Stimulated activated CD8-positive, alpha-beta memory T cell treated with anti-CD3 and anti-CD28 coated beads, Interleukin-2, amount 100 ng/mL, for 48 hours (primary cell): ENCODE results near the gene IL23A.

Experiments
- DNase-seq, 2 donors: peaks; one replicate each; pipeline ENCODE4 v3.0.0-alpha.2; 2020; ENCODE audit warnings: low read depth in 2 of 2

Gene IL23A

DNA sequence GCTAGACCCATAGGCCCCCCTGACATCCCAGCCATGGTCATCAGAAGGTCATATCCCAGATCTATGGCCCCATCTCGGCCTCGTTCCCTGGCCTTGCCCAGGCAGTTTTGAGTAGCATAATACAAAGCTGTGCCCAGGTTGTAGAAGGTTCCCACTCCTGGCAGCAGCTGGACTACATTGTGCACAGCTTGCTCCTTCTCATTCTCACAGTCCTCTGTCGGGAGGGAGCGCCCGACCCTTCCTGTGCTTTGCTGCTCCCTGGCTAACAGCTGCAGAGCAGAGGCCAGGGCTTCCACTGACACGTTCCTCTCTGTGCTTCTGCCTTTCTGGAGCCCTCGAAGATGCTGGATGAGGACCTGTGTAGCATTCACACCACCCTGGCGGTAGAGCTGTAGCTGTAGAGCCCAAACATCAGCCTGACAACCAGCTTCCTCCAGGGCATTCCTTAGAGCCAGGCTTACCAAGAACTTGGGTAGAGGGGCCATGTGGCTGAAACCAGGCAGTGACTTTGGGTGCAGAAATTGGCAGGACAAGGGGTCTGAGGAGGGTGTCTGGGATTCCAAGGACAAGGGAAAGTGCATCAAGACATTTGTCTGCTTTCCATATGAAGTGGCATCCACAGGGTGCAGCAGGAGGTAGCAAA lies 22.9 kb downstream of the IL23A start:
- DNase-seq = no peak

DNA sequence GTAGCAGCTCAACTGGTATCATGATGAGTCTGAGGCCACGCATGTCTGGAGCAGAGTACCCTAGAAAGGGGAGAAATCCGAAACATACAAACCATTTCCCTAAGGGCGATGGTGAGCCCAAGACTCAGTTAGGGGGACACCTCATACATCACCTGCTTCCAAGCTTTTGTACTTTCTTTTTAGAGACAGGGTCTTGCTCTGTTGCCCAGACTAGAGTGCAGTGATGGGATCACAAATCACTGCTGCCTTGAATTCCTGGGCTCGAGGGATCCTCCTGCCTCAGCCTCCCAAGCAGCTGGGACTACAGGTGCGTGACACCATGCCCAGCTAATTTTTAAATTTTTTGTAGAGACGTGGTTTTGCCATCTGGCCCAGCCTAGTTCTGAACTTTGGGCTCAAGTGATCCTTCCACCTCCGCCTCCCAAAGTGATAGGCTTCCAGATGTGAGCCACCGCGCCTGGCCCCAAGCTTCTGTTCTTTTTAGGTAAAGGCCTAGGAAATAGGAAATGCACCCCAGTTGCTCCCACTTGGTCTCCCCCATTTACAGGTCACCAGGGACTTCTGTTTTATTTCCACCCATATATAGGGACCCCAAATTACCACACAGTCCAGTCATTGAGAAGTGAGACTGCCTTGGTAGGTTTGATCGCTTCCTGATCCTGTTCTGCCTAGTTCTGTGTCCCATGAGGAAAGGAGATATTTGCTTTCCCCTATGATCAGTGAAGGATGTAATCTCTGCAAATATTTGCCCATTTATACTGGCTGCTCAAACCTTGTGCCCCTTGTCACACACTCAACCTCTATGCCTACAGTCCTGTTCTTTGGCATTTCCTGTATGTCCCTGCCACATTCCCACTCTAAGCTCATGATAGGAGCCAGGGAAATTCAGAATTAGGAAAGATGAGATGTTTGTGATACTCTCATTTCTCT lies 23.7 kb downstream of the IL23A start, which contains the start of gene APOF:
Gene APOF (minus strand): TSS at position 728 of the 930 bp plus-strand sequence. CDS start 112 bp downstream, at position 616.
- DNase-seq = no peak

DNA sequence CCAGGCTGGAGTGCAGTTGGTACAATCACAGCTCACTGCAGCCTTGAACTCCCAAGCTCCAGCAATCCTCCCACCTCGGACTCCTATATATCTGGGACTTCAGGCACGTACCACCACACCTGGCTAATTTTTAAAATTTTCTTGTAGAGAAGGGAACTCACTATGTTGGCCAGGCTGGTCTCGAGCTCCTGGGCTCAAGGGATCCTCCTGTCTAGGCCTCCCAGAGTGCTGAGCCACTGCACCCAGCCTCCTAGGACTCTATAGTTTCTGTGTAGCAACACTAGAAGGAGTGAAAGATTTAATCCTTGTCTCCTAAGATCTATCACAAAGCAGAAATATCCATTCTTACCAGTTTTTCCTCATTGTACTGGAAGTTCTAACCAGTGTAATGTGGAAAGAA lies 28.3 kb downstream of the IL23A start:
- no peak for DNase-seq

DNA sequence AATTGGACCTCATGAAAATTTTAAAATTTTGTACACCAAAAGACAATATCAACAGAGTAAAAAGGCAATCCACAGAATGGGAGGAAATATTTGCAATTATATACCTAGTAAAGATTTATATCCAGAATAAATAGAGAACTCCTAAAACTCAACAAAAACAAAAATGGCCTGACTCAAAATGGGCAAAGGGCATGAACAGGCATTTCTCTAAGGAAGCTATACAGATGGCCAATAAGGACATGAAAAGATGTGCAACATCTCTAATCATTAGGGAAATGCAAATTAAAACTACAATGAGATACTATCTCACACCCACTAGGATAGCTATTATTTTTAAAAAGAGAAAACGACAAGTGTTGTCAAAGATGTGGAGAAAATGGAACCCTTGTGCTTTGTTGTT lies 34.8 kb downstream of the IL23A start:
- DNase-seq = no peak

DNA sequence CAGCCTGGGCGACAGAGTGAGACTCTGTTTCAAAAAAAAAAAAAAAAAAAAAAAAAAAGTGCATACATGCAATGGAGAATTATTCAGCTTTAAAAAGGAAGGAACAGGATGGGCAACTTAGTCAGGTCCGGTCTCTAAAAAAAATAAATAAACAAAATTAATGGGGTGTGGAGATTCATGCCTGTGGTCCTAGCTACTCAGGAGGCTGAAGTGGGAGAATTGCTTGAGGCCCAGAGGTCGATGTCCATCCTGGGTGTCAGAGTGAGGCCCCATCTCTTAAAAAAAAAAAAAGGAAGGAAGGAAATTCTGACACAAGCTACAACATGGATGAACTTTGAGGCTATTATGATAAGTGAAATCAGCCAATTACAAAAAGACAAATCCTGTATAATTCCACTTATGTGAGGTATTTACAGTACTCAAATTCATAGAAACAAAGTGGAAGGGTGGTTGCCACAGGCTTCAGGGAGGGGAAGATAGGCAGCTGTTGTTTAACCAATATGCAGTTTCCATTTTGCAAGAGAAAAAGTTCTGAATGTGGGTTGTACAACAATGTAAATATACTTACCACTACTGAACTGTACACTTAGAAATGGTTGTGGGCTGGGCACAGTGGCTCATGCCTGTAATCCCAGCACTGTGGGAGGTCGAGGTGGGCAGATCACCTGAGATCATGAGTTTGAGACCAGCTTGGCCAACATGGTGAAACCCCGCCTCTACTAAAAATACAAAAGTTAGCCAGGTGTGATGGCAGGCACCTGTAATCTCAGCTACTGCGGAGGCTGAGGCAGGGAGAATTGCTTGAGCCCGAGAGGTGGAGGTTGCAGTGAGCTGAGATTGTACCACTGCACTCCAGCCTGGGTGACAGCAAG lies 36.3 kb downstream of the IL23A start:
- no peak for DNase-seq

GRCh38 chr12:56375598-56376434 lies 37.1 kb downstream of the IL23A start:
- no peak for DNase-seq

- DNase-seq = no peak
These were observed 38.8 kb downstream of the IL23A start for GRCh38 chr12:56377310-56377988.

DNA sequence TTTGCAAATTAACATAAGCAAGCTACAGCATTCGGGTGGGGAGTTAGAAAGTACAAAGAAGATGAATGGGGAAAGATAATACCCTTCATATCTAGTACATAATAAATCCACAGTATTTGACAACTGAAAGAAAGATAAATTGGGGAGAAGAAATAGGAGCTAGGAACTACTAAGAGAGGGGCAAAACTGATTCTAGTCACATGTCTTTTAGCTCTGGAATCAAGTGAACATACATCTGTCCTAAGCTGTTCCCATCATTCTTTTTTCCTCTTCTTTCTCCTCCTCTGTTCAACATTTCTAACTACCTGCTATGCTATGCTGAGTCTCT lies 39.3 kb downstream of the IL23A start:
- DNase-seq = no peak

- DNase-seq = no peak
These were observed 43.9 kb downstream of the IL23A start for GRCh38 chr12:56382611-56383010.

- DNase-seq = no peak
These were observed 47.2 kb downstream of the IL23A start for GRCh38 chr12:56385873-56386272.

DNA sequence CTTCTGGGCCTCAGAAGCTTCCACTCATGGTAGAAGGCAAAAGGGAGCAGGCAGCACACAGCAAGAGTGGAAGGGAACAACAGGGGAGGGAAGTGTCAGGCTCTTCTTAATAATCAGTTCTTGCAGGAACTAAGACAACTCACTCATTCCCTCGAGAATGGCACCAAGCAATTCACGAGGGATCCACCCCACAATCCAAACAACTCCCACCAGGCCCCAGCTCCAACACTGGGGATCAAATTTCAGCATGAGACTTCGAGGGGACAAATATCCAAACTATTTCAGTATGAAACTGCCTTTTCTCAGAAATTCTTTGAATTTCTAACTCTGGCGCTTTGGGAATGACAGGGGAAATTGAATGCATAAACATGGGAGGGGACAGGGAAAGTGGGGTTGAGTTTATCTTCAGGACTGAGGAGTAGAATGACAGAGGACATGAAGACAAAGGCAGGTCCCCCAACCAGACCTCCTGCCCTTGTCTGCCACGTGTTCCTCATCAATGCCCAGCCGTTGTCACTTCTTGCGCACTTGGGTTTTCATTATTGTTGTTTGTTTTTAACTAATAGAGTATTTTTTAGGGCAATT lies 48.6 kb downstream of the IL23A start:
- DNase-seq = no peak

DNA sequence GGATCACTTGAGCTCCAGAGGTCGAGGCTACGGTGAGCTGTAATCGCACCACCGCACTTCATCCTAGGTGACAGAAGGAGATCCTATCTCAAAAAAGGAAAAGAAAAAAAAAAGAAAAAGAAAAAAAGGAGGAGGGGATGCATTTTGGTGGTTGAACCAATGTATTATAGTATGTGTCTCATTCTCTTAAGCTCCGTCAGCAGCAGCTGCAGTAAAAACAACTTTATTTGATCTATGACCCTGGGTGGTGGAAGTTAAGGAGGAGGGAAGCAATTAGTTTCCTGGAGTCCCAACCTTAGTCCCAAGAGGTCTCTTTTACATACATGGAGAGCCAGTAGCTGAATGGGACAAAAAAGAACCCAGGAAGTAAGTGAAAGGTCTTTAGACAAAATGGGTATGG lies 50.7 kb downstream of the IL23A start:
- DNase-seq = no peak
